A549 (cell line): Measurements from ENCODE around the gene RUNX3. TPM values are rescaled to one million over a fixed set of nuclear protein-coding genes. Genes with fewer than 3 reads are reported as not detected.

Source experiments
- ATAC-seq, 2 experiments: fragments of 200-7000 bp in 1 of 2; fragments of >200 bp in 1 of 2; cut with Nextera tagmentation in 1 of 2; cut with Tn5 transposase in 1 of 2; 3 replicates each; pipeline versions ENCODE4 v1.8.0 to v1.9.1; 2018 to 2020; ENCODE audit warnings: mild to moderate bottlenecking in 1 of 2, moderate library complexity in 1 of 2
- CTCF ChIA-PET: fragments of 300-600 bp; sonication (Branson Sonifier 250); formaldehyde crosslinking; extraction: SDS; loops from one replicate; lab custom pipeline; 2021; ENCODE audit warnings: antibody characterized with exemption, inconsistent platforms; lab: Yijun Ruan, JAX
- POLR2A ChIA-PET: fragments of 350-600 bp; formaldehyde crosslinking; extraction: SDS; loops from one replicate; lab custom pipeline; 2021; ENCODE audit warnings: antibody characterized with exemption, inconsistent platforms; lab: Yijun Ruan, JAX
- DNase-seq, 2 experiments: peaks; one replicate each; pipeline versions ENCODE4 v3.0.0 to v3.0.0-alpha.2; 2011 to 2016; ENCODE audit warnings: low read depth in 1 of 2, low spot score in 1 of 2
- FAIRE-seq: peaks from 2 replicates; lab custom pipeline; 2011; peaks lifted over from hg19 to GRCh38; lab: Jason Lieb, UNC
- H3K27ac ChIP-seq, 2 experiments: fragments of >200 bp; sonication (Bioruptor Twin); formaldehyde crosslinking; 3 replicates each; pipeline ENCODE4 v1.5.1; 2016 to 2017
- H3K4me1 ChIP-seq: fragments of >200 bp; sonication (Bioruptor Twin); formaldehyde crosslinking; 3 replicates; pipeline ENCODE4 v1.6.1; 2016
- H3K4me2 ChIP-seq: fragments of >200 bp; sonication (Bioruptor Twin); formaldehyde crosslinking; 3 replicates; pipeline ENCODE4 v1.6.1; 2016
- H3K4me3 ChIP-seq: fragments of >200 bp; sonication (Bioruptor Twin); formaldehyde crosslinking; 3 replicates; pipeline ENCODE4 v1.5.1; 2016
- H3K9me3 ChIP-seq: fragments of >200 bp; sonication (Bioruptor Twin); formaldehyde crosslinking; 3 replicates; pipeline ENCODE4 v1.6.1; 2016
- BHLHE40 ChIP-seq: IDR thresholded peaks from 2 replicates; pipeline ENCODE4 v1.6.1; 2012; ENCODE audit warnings: low read depth, low read length, inconsistent platforms
- CBX8 ChIP-seq: fragments of 200-600 bp; sonication (generic); IDR thresholded peaks from 2 replicates; pipeline ENCODE4 v1.6.1; 2016
- CEBPB ChIP-seq, 2 experiments: fragments of >200 bp in 1 of 2; sonication (Bioruptor Twin) in 1 of 2; formaldehyde crosslinking in 1 of 2; IDR thresholded peaks; 2 replicates each; pipeline ENCODE4 v1.6.1; 2012 to 2016
- ELK1 ChIP-seq: fragments of 150-350 bp; IDR thresholded peaks from 2 replicates; pipeline ENCODE4 v1.6.1; 2014; ENCODE audit warnings: low read depth, mild to moderate bottlenecking, low read length
- EP300 ChIP-seq, 2 experiments: fragments of >200 bp; sonication (Bioruptor Twin); formaldehyde crosslinking; IDR thresholded peaks; 2 replicates in 1 of 2; 3 replicates in 1 of 2; pipeline ENCODE4 v1.6.1; 2016 to 2017
- FOSL2 ChIP-seq, 2 experiments: fragments of 450-650 bp in 1 of 2; fragments of >200 bp in 1 of 2; sonication (Bioruptor Twin) in 1 of 2; formaldehyde crosslinking; IDR thresholded peaks; 2 replicates each; pipeline versions ENCODE4 v1.5.0 to v1.6.1; 2016 to 2020; ENCODE audit warnings: mild to moderate bottlenecking in 1 of 2, moderate library complexity in 1 of 2
- GATA3 ChIP-seq: IDR thresholded peaks from 2 replicates; pipeline ENCODE4 v1.6.1; 2012; ENCODE audit warnings: borderline replicate concordance
- KDM1A ChIP-seq: fragments of 200-600 bp; sonication (generic); IDR thresholded peaks from 2 replicates; pipeline ENCODE4 v1.6.1; 2016; ENCODE audit warnings: low read depth, mild to moderate bottlenecking
- MAFK ChIP-seq: fragments of 450-650 bp; IDR thresholded peaks from 2 replicates; pipeline ENCODE4 v1.6.1; 2014; ENCODE audit not compliant: partially characterized antibody
- MAX ChIP-seq: IDR thresholded peaks from 2 replicates; pipeline ENCODE4 v1.6.1; 2012
- MYC ChIP-seq: IDR thresholded peaks from 2 replicates; pipeline ENCODE4 v1.6.1; 2012; ENCODE audit warnings: mild to moderate bottlenecking, inconsistent platforms, low read length, improper control_type of control experiment, borderline replicate concordance
- NFE2L2 ChIP-seq: fragments of 150-350 bp; conservative IDR thresholded peaks from 2 replicates; pipeline ENCODE4 v1.6.1; 2014; ENCODE audit warnings: low read length
- NPAS2 ChIP-seq: fragments of 250-450 bp; sonication (Bioruptor Pico); IDR thresholded peaks from 2 replicates; pipeline ENCODE4 v1.8.0; 2022; ENCODE audit warnings: mild to moderate bottlenecking, moderate library complexity, borderline replicate concordance
- NR3C1 ChIP-seq: fragments of >200 bp; sonication (Bioruptor Twin); formaldehyde crosslinking; IDR thresholded peaks from 3 replicates; pipeline ENCODE4 v1.6.1; 2017
- PHF8 ChIP-seq: fragments of 200-600 bp; sonication (generic); IDR thresholded peaks from 2 replicates; pipeline ENCODE4 v1.6.1; 2016; ENCODE audit warnings: low read depth, mild to moderate bottlenecking, antibody characterized with exemption, moderate library complexity, borderline replicate concordance
- RAD21 ChIP-seq, 2 experiments: fragments of >200 bp in 1 of 2; sonication (Bioruptor Twin) in 1 of 2; formaldehyde crosslinking in 1 of 2; IDR thresholded peaks in 1 of 2; conservative IDR thresholded peaks in 1 of 2; 2 replicates in 1 of 2; 3 replicates in 1 of 2; pipeline ENCODE4 v1.6.1; 2012 to 2018; ENCODE audit warnings: inconsistent platforms in 1 of 2
- RCOR1 ChIP-seq: fragments of 150-350 bp; IDR thresholded peaks from 2 replicates; pipeline ENCODE4 v1.6.1; 2014; ENCODE audit warnings: antibody characterized with exemption, low read length, low read depth
- SMC3 ChIP-seq: fragments of >200 bp; sonication (Bioruptor Twin); formaldehyde crosslinking; IDR thresholded peaks from 3 replicates; pipeline ENCODE4 v1.6.1; 2018; ENCODE audit warnings: inconsistent platforms
- SREBF2 ChIP-seq: fragments of 450-650 bp; IDR thresholded peaks from 2 replicates; pipeline ENCODE4 v1.6.1; 2014; ENCODE audit warnings: mild to moderate bottlenecking, moderate library complexity
- TFCP2L1 ChIP-seq: fragments of 250-450 bp; sonication (Bioruptor Pico); IDR thresholded peaks from 2 replicates; pipeline ENCODE4 v1.5.0; 2021; ENCODE audit warnings: mild to moderate bottlenecking
- ZFP36 ChIP-seq: fragments of 450-650 bp; IDR thresholded peaks from 2 replicates; pipeline ENCODE4 v1.6.1; 2014; ENCODE audit warnings: borderline replicate concordance; ENCODE audit not compliant: partially characterized antibody
- WGBS: methylation state at CpG from one replicate; pipeline ENCODE4 v1.1.6; 2017; ENCODE audit errors: missing lambda C conversion rate; 5-methylcytosine and 5-hydroxymethylcytosine counted together
- polyA plus RNA-seq, 4 experiments: library from polyadenylated mRNA; depleted of rRNA in 3 of 4; stranded (reverse); fragments of >200 nt; fragmentation: RNase III in 1 of 4; extraction: RNeasy Plus Mini Kit Qiagen cat#74134 plus additional on column Dnase treatment in 1 of 4; gene quantifications; 2 replicates in 3 of 4; 3 replicates in 1 of 4; pipeline ENCODE4 v1.2.3, GENCODE V29; 2011 to 2017
- TF ChIP-seq, protein P1 (sequence below): IDR thresholded peaks from 2 replicates; pipeline ENCODE4 v1.6.1; 2012
- TF ChIP-seq, protein P2 (sequence below): fragments of 200-600 bp; sonication (generic); IDR thresholded peaks from 2 replicates; pipeline ENCODE4 v1.6.1; 2016; ENCODE audit warnings: antibody characterized with exemption, mild to moderate bottlenecking, moderate library complexity
- TF ChIP-seq, protein P3 (sequence below): fragments of >200 bp; sonication (Bioruptor Twin); formaldehyde crosslinking; IDR thresholded peaks from 3 replicates; pipeline ENCODE4 v1.5.1; 2016

The RUNX3 gene
- polyA plus RNA-seq, 2 of the 4 experiments (the other 2 are of a cell fraction), result 1.4 to 4.0 TPM

- TF ChIP-seq, protein P1, sequence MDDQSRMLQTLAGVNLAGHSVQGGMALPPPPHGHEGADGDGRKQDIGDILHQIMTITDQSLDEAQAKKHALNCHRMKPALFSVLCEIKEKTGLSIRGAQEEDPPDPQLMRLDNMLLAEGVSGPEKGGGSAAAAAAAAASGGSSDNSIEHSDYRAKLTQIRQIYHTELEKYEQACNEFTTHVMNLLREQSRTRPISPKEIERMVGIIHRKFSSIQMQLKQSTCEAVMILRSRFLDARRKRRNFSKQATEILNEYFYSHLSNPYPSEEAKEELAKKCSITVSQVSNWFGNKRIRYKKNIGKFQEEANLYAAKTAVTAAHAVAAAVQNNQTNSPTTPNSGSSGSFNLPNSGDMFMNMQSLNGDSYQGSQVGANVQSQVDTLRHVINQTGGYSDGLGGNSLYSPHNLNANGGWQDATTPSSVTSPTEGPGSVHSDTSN, result no peak
- TF ChIP-seq SREBF2 (no peak), NFE2L2 (no peak), GATA3 (no peak), MAFK (no peak), NR3C1 (no peak), MAX (no peak)
- TF ChIP-seq, protein P2, sequence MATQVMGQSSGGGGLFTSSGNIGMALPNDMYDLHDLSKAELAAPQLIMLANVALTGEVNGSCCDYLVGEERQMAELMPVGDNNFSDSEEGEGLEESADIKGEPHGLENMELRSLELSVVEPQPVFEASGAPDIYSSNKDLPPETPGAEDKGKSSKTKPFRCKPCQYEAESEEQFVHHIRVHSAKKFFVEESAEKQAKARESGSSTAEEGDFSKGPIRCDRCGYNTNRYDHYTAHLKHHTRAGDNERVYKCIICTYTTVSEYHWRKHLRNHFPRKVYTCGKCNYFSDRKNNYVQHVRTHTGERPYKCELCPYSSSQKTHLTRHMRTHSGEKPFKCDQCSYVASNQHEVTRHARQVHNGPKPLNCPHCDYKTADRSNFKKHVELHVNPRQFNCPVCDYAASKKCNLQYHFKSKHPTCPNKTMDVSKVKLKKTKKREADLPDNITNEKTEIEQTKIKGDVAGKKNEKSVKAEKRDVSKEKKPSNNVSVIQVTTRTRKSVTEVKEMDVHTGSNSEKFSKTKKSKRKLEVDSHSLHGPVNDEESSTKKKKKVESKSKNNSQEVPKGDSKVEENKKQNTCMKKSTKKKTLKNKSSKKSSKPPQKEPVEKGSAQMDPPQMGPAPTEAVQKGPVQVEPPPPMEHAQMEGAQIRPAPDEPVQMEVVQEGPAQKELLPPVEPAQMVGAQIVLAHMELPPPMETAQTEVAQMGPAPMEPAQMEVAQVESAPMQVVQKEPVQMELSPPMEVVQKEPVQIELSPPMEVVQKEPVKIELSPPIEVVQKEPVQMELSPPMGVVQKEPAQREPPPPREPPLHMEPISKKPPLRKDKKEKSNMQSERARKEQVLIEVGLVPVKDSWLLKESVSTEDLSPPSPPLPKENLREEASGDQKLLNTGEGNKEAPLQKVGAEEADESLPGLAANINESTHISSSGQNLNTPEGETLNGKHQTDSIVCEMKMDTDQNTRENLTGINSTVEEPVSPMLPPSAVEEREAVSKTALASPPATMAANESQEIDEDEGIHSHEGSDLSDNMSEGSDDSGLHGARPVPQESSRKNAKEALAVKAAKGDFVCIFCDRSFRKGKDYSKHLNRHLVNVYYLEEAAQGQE, result no peak
- TF ChIP-seq, all 56 proteins: peak for 0
Observed at GRCh38 chr1:24873148-24873547, 56.9 kb downstream of the RUNX3 start (continued).

GRCh38 chr1:24872061-24872850 lies 57.8 kb downstream of the RUNX3 start:
- whole genome bisulfite sequencing, result 78% methylated on average over 17 of the region's 19 CpGs
- no peak for ATAC-seq
- ChIA-PET POLR2A (no interaction called here), CTCF (interaction anchor here (0.9 kb wide), 1 partner anchor 55 kb away, joined by 3 read pairs; no protein-coding TSS in a partner anchor)
- H3K27ac ChIP-seq, result no peak overlapping the region
- no peaks in the 10 kb centered on the region for H3K4me1 ChIP-seq
- no peaks in the 10 kb centered on the region for H3K9me3 ChIP-seq
- FAIRE-seq, result no peak
- TF ChIP-seq ELK1 (no peak), TFCP2L1 (no peak), FOSL2 (IDR thresholded peaks at IDR 0.05) (no peak), FOSL2 (CRISPR knock-in tag; IDR thresholded peaks at IDR 0.05) (no peak), SMC3 (no peak), RCOR1 (no peak), RAD21 (conservative IDR thresholded peaks at IDR 0.05 in 1 of 2, IDR thresholded peaks at IDR 0.05 in 1 of 2) (no peak), NPAS2 (CRISPR knock-in tag) (no peak), BHLHE40 (no peak), EP300 (IDR thresholded peaks at IDR 0.05) (no peak), ZFP36 (no peak), KDM1A (no peak), PHF8 (no peak), GATA3 (no peak), CEBPB (IDR thresholded peaks at IDR 0.05) (no peak), MYC (no peak), CBX8 (no peak)
- TF ChIP-seq, protein P3, sequence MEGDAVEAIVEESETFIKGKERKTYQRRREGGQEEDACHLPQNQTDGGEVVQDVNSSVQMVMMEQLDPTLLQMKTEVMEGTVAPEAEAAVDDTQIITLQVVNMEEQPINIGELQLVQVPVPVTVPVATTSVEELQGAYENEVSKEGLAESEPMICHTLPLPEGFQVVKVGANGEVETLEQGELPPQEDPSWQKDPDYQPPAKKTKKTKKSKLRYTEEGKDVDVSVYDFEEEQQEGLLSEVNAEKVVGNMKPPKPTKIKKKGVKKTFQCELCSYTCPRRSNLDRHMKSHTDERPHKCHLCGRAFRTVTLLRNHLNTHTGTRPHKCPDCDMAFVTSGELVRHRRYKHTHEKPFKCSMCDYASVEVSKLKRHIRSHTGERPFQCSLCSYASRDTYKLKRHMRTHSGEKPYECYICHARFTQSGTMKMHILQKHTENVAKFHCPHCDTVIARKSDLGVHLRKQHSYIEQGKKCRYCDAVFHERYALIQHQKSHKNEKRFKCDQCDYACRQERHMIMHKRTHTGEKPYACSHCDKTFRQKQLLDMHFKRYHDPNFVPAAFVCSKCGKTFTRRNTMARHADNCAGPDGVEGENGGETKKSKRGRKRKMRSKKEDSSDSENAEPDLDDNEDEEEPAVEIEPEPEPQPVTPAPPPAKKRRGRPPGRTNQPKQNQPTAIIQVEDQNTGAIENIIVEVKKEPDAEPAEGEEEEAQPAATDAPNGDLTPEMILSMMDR, result no peak
- no peak overlapping the region for H3K4me2 ChIP-seq
- DNase-seq, result no peak
- H3K4me3 ChIP-seq, result no peak overlapping the region
